Activated CD4-positive, alpha-beta T cell treated with anti-CD3 and anti-CD28 coated beads, Interleukin-2, amount 50 U/mL, for 16 hours (primary cell): ENCODE measurements around the gene SLC35F6.
"Not testable (repeated sequence)": the region's sequence is repeated elsewhere in the genome, so short reads cannot be mapped to it uniquely, and the experiment has no call there.

Experiments used
- DNase-seq: peaks from one replicate; pipeline ENCODE4 v3.0.0-alpha.2; 2020

SLC35F6 gene

GRCh38 chr2:26731714-26732113 is 32.4 kb upstream of the SLC35F6 start:
- DNase-seq, result no peak

- DNase-seq, result no peak
Observed at GRCh38 chr2:26732446-26732845, 31.6 kb upstream of the SLC35F6 start.

- no peak for DNase-seq
Observed at GRCh38 chr2:26733413-26733812, 30.7 kb upstream of the SLC35F6 start.

GRCh38 chr2:26735097-26735496 is 29.0 kb upstream of the SLC35F6 start:
- no peak for DNase-seq

GRCh38 chr2:26735883-26736588 is 28.0 kb upstream of the SLC35F6 start:
- DNase-seq, result no peak

- DNase-seq, result no peak
Observed at GRCh38 chr2:26737221-26737620, 26.9 kb upstream of the SLC35F6 start.

GRCh38 chr2:26738481-26738880 is 25.6 kb upstream of the SLC35F6 start:
- no peak for DNase-seq

- DNase-seq, result no peak
Observed at GRCh38 chr2:26739514-26739913, 24.6 kb upstream of the SLC35F6 start.

- no peak for DNase-seq
Observed at GRCh38 chr2:26740346-26740745, 23.7 kb upstream of the SLC35F6 start.

- DNase-seq, result no peak
Observed at GRCh38 chr2:26740890-26741302, 23.2 kb upstream of the SLC35F6 start.

GRCh38 chr2:26742048-26742770 is 21.9 kb upstream of the SLC35F6 start:
- no peak for DNase-seq

- DNase-seq, result no peak
Observed at GRCh38 chr2:26743852-26744251, 20.2 kb upstream of the SLC35F6 start.

- DNase-seq, result no peak
Observed at GRCh38 chr2:26744953-26745352, 19.1 kb upstream of the SLC35F6 start.

- DNase-seq, result peak; percentile 77
Observed at GRCh38 chr2:26745609-26746327, 18.3 kb upstream of the SLC35F6 start.

- no peak for DNase-seq
Observed at GRCh38 chr2:26746934-26747333, 17.1 kb upstream of the SLC35F6 start.

- not testable (repeated sequence) for DNase-seq
Observed at GRCh38 chr2:26749787-26750420, 14.2 kb upstream of the SLC35F6 start.

- not testable (repeated sequence) for DNase-seq
Observed at GRCh38 chr2:26750467-26750866, 13.6 kb upstream of the SLC35F6 start.

GRCh38 chr2:26752656-26753055 is 11.4 kb upstream of the SLC35F6 start:
- no peak for DNase-seq

- no peak for DNase-seq
Observed at GRCh38 chr2:26754539-26754938, 9.5 kb upstream of the SLC35F6 start.

- no peak for DNase-seq
Observed at GRCh38 chr2:26754972-26755670, 9.0 kb upstream of the SLC35F6 start.

- no peak for DNase-seq
Observed at GRCh38 chr2:26756337-26756736, 7.7 kb upstream of the SLC35F6 start.
